ENCODE measurements around the gene GADD45A.
"Not testable (repeated sequence)": the region's sequence is repeated elsewhere in the genome, so short reads cannot be mapped to it uniquely, and the experiment has no call there.

GADD45A gene

GRCh38 chr1:67685067-67685557 is at the start of gene GADD45A:
Gene GADD45A, plus strand, starts transcription at chr1:67685201. Its CDS starts 294 bp downstream, at chr1:67685495.
- peak; percentile 93 to 96 for DNase-seq

- no peak for DNase-seq
These were observed 48.9 kb upstream of the GADD45A start for GRCh38 chr1:67636146-67636545.

GRCh38 chr1:67639361-67639760 is 45.6 kb upstream of the GADD45A start:
- no peak for DNase-seq

- DNase-seq = no peak
These were observed 42.4 kb upstream of the GADD45A start for GRCh38 chr1:67642629-67643028.

GRCh38 chr1:67644566-67644965 is 40.4 kb upstream of the GADD45A start:
- no peak for DNase-seq

GRCh38 chr1:67645495-67646144 is 39.4 kb upstream of the GADD45A start:
- no peak for DNase-seq

GRCh38 chr1:67646145-67647035 is 38.6 kb upstream of the GADD45A start:
- no peak for DNase-seq

GRCh38 chr1:67647036-67647798 is 37.8 kb upstream of the GADD45A start:
- DNase-seq = no peak

GRCh38 chr1:67647814-67648358 is 37.1 kb upstream of the GADD45A start:
- no peak for DNase-seq

GRCh38 chr1:67648582-67649326 is 36.2 kb upstream of the GADD45A start:
- DNase-seq = no peak

- no peak for DNase-seq
These were observed 34.9 kb upstream of the GADD45A start for GRCh38 chr1:67650061-67650460.

- DNase-seq = no peak
These were observed 34.0 kb upstream of the GADD45A start for GRCh38 chr1:67651031-67651430.

GRCh38 chr1:67652800-67653199 is 32.2 kb upstream of the GADD45A start:
- no peak for DNase-seq

GRCh38 chr1:67653304-67653703 is 31.7 kb upstream of the GADD45A start:
- DNase-seq = no peak

- DNase-seq = no peak
These were observed 29.4 kb upstream of the GADD45A start for GRCh38 chr1:67655581-67655980.

GRCh38 chr1:67657152-67657551 is 27.8 kb upstream of the GADD45A start:
- DNase-seq = not testable (repeated sequence)

GRCh38 chr1:67659229-67659628 is 25.8 kb upstream of the GADD45A start:
- DNase-seq = no peak

GRCh38 chr1:67662884-67663283 is 22.1 kb upstream of the GADD45A start:
- no peak for DNase-seq

- no peak for DNase-seq
These were observed 21.0 kb upstream of the GADD45A start for GRCh38 chr1:67664048-67664447.

GRCh38 chr1:67665307-67665706 is 19.7 kb upstream of the GADD45A start:
- DNase-seq = not testable (repeated sequence)

- DNase-seq = no peak
These were observed 18.4 kb upstream of the GADD45A start for GRCh38 chr1:67666636-67667035.

GRCh38 chr1:67668660-67669059 is 16.3 kb upstream of the GADD45A start:
- no peak for DNase-seq

All from activated CD4-positive, alpha-beta T cell treated with anti-CD3 and anti-CD28 coated beads, Interleukin-2, amount 50 U/mL, for 48 hours (primary cell).